HepG2 (cell line): ENCODE data around the gene ARHGAP9. TPM values are rescaled to one million over a fixed set of nuclear protein-coding genes. Genes with fewer than 3 reads are reported as not detected.

Experiments used
- CC2D1A ChIP-seq: sonication (generic); formaldehyde crosslinking; IDR thresholded peaks from 2 replicates; pipeline ENCODE4 v1.8.1; 2023; ENCODE audit warnings: mild to moderate bottlenecking, missing genetic modification reagents
- CCDC6 ChIP-seq: sonication (generic); formaldehyde crosslinking; IDR thresholded peaks from 2 replicates; pipeline ENCODE4 v1.8.1; 2022; ENCODE audit warnings: mild to moderate bottlenecking, missing genetic modification reagents, moderate library complexity
- CHCHD3 ChIP-seq: sonication (generic); formaldehyde crosslinking; IDR thresholded peaks from 2 replicates; pipeline ENCODE4 v1.8.0; 2022; ENCODE audit warnings: mild to moderate bottlenecking, missing genetic modification reagents, moderate library complexity
- DDIT3 ChIP-seq: sonication (generic); formaldehyde crosslinking; IDR thresholded peaks from 2 replicates; pipeline ENCODE4 v1.4.0; 2020; ENCODE audit warnings: mild to moderate bottlenecking, missing genetic modification reagents
- E2F5 ChIP-seq: sonication (generic); formaldehyde crosslinking; conservative IDR thresholded peaks from 2 replicates; pipeline ENCODE4 v1.4.0; 2020; ENCODE audit warnings: missing genetic modification reagents
- FOSL1 ChIP-seq: sonication (generic); formaldehyde crosslinking; IDR thresholded peaks from 2 replicates; pipeline ENCODE4 v1.9.0; 2021; ENCODE audit warnings: missing genetic modification reagents, borderline replicate concordance
- FOXA3 ChIP-seq: IDR thresholded peaks from 2 replicates; pipeline ENCODE4 v1.6.1; 2016; ENCODE audit warnings: missing genetic modification reagents, missing compliant biosample characterization
- HDAC6 ChIP-seq: fragments of 200-600 bp; sonication (generic); IDR thresholded peaks from 2 replicates; pipeline ENCODE4 v1.7.0; 2017; ENCODE audit warnings: mild to moderate bottlenecking, antibody characterized with exemption, low read length, low read depth
- ISL2 ChIP-seq: sonication (generic); formaldehyde crosslinking; IDR thresholded peaks from 2 replicates; pipeline ENCODE4 v1.5.0; 2020; ENCODE audit warnings: missing genetic modification reagents
- KDM1A ChIP-seq: IDR thresholded peaks from 2 replicates; pipeline ENCODE4 v1.6.1; 2016; ENCODE audit warnings: missing compliant biosample characterization
- KDM2A ChIP-seq: sonication (generic); formaldehyde crosslinking; IDR thresholded peaks from 2 replicates; pipeline ENCODE4 v1.4.0; 2020; ENCODE audit warnings: low read depth, missing genetic modification reagents, borderline replicate concordance
- MZF1 ChIP-seq: sonication (generic); formaldehyde crosslinking; IDR thresholded peaks from 2 replicates; pipeline ENCODE4 v1.8.1; 2023; ENCODE audit warnings: mild to moderate bottlenecking, missing genetic modification reagents, borderline replicate concordance
- NCOA2 ChIP-seq: sonication (generic); formaldehyde crosslinking; IDR thresholded peaks from 2 replicates; pipeline ENCODE4 v1.8.0; 2022; ENCODE audit warnings: inconsistent platforms
- SMAD1 ChIP-seq: sonication (generic); formaldehyde crosslinking; IDR thresholded peaks from 2 replicates; pipeline ENCODE4 v1.4.0; 2020; ENCODE audit warnings: missing genetic modification reagents, low read depth, mild to moderate bottlenecking, borderline replicate concordance
- SNAI1 ChIP-seq: sonication (generic); formaldehyde crosslinking; IDR thresholded peaks from 2 replicates; pipeline ENCODE4 v1.5.0; 2020; ENCODE audit warnings: mild to moderate bottlenecking, missing genetic modification reagents, borderline replicate concordance
- TERF1 ChIP-seq: sonication (generic); formaldehyde crosslinking; IDR thresholded peaks from 2 replicates; pipeline ENCODE4 v1.8.0; 2022; ENCODE audit warnings: mild to moderate bottlenecking, missing genetic modification reagents, moderate library complexity
- TRIM24 ChIP-seq: sonication (generic); formaldehyde crosslinking; IDR thresholded peaks from 2 replicates; pipeline ENCODE4 v1.8.0; 2022; ENCODE audit warnings: mild to moderate bottlenecking, missing genetic modification reagents
- ZNF160 ChIP-seq: sonication (generic); formaldehyde crosslinking; IDR thresholded peaks from 2 replicates; pipeline ENCODE4 v1.8.0; 2022; ENCODE audit warnings: mild to moderate bottlenecking, inconsistent platforms, missing genetic modification reagents
- ZNF317 ChIP-seq: sonication (generic); formaldehyde crosslinking; IDR thresholded peaks from 2 replicates; pipeline ENCODE4 v1.5.0; 2020; ENCODE audit warnings: mild to moderate bottlenecking, missing genetic modification reagents
- ZNF547 ChIP-seq: sonication (generic); formaldehyde crosslinking; IDR thresholded peaks from 2 replicates; pipeline ENCODE4 v1.5.1; 2020; ENCODE audit warnings: mild to moderate bottlenecking, missing genetic modification reagents
- ZNF552 ChIP-seq: sonication (generic); formaldehyde crosslinking; IDR thresholded peaks from 2 replicates; pipeline ENCODE4 v1.9.0; 2022; ENCODE audit warnings: missing genetic modification reagents, mild to moderate bottlenecking, borderline replicate concordance
- ZNF670 ChIP-seq: sonication (generic); formaldehyde crosslinking; IDR thresholded peaks from 2 replicates; pipeline ENCODE4 v1.8.0; 2022; ENCODE audit warnings: mild to moderate bottlenecking, missing genetic modification reagents, borderline replicate concordance
- ZNF766 ChIP-seq: sonication (generic); formaldehyde crosslinking; IDR thresholded peaks from 2 replicates; pipeline ENCODE4 v1.5.0; 2020; ENCODE audit warnings: missing genetic modification reagents, borderline replicate concordance
- polyA plus RNA-seq, 8 experiments: library from polyadenylated mRNA; depleted of rRNA in 3 of 8; stranded (reverse) in 7 of 8; unstranded in 1 of 8; fragments of >200 nt; fragmentation: Illumina TruSeq in 4 of 8; extraction: Trizol in 4 of 8; gene quantifications; 2 replicates each; pipeline versions ENCODE4 v1.2.1 to v1.2.3, GENCODE V29; 2011 to 2016; ENCODE audit warnings: low read depth in 4 of 8, missing spikeins in 1 of 8, mixed read lengths in 1 of 8; ENCODE audit not compliant: insufficient read depth in 1 of 8
- total RNA-seq, 5 experiments: library from RNA; depleted of rRNA; stranded (reverse); fragments of >200 nt; fragmentation: Illumina TruSeq; extraction: Trizol; gene quantifications; 2 replicates each; pipeline ENCODE4 v1.2.3, GENCODE V29; 2016; ENCODE audit warnings: low read depth in 1 of 5
- TF ChIP-seq, protein P1 (sequence below): conservative IDR thresholded peaks from 2 replicates; pipeline ENCODE4 v1.6.1; 2018; ENCODE audit warnings: missing genetic modification reagents
- TF ChIP-seq, protein P2 (sequence below): IDR thresholded peaks from 2 replicates; pipeline ENCODE4 v1.6.1; 2016
- TF ChIP-seq, protein P3 (sequence below): sonication (generic); formaldehyde crosslinking; IDR thresholded peaks from 2 replicates; pipeline ENCODE4 v1.8.1; 2023; ENCODE audit warnings: mild to moderate bottlenecking, moderate library complexity, missing genetic modification reagents

The ARHGAP9 gene
- total and polyA plus RNA-seq, 2 of the 13 experiments (the other 11 are each of a cell fraction or from before 2014, with no cell fraction given), result 0.18 to 1.2 TPM

DNA sequence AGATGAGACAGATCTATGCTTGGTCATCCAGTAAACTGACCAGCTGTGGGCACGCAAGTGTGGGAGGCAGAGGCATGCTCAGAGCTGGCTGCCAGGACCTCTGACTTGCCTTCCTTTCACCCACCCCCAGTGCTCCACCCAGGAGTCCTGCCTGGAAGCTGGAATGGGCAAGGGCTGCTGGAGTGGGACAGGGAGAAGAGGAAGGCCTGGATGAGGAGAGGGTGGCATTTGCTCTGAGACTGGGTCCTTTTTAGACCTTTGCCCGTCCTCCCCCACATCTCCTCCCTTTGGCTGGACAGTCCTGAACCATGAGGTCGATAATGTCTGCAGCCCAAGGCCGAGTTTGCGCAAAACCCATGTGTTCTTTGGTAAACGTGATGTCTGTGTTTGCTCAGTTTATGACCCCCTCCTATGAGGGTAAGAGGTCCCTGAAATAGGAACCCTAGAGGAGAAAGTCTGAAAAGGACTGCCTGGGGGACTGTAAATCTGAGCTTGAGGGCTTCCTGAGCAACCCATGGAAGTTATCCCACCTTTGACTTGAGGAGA lies 28.4 kb downstream of the ARHGAP9 start (continued):
- no peak for TF ChIP-seq ZNF766 (CRISPR knock-in tag)
- TF ChIP-seq TERF1 (CRISPR knock-in tag), result no peak
- TF ChIP-seq ZNF670 (CRISPR knock-in tag), result peak; percentile 82; the same call in 1 of the 2 replicates
- TF ChIP-seq ZNF317 (CRISPR knock-in tag), result 0 out of 2 replicates have a peak, but pooled peaks have one; percentile 23
- TF ChIP-seq, protein P1, sequence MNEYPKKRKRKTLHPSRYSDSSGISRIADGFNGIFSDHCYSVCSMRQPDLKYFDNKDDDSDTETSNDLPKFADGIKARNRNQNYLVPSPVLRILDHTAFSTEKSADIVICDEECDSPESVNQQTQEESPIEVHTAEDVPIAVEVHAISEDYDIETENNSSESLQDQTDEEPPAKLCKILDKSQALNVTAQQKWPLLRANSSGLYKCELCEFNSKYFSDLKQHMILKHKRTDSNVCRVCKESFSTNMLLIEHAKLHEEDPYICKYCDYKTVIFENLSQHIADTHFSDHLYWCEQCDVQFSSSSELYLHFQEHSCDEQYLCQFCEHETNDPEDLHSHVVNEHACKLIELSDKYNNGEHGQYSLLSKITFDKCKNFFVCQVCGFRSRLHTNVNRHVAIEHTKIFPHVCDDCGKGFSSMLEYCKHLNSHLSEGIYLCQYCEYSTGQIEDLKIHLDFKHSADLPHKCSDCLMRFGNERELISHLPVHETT, result peak; percentile 71; the same call in 1 of the 2 replicates
- no peak for TF ChIP-seq CC2D1A (CRISPR knock-in tag)
- 0 out of 2 replicates have a peak, but pooled peaks have one; percentile 70 for TF ChIP-seq ZNF552
- 0 out of 2 replicates have a peak, but pooled peaks have one; percentile 12 for TF ChIP-seq E2F5 (CRISPR knock-in tag)
- no peak for TF ChIP-seq ZNF160 (CRISPR knock-in tag)
- TF ChIP-seq HDAC6, result no peak
- TF ChIP-seq ZNF547 (CRISPR knock-in tag), result peak; percentile 52; the same call in 1 of the 2 replicates
- no peak for TF ChIP-seq CHCHD3 (CRISPR knock-in tag)
- peak; percentile 56; the same call in 1 of the 2 replicates for TF ChIP-seq SMAD1 (CRISPR knock-in tag)
- TF ChIP-seq NCOA2 (CRISPR knock-in tag), result peak; percentile 95
- TF ChIP-seq DDIT3, result 0 out of 2 replicates have a peak, but pooled peaks have one; percentile 54
- TF ChIP-seq, protein P2, sequence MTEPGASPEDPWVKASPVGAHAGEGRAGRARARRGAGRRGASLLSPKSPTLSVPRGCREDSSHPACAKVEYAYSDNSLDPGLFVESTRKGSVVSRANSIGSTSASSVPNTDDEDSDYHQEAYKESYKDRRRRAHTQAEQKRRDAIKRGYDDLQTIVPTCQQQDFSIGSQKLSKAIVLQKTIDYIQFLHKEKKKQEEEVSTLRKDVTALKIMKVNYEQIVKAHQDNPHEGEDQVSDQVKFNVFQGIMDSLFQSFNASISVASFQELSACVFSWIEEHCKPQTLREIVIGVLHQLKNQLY (CRISPR knock-in tag), result peak; percentile 97
- TF ChIP-seq KDM2A (CRISPR knock-in tag), result peak; percentile 76; the same call in 1 of the 2 replicates
- peak; percentile 88; the same call in 1 of the 2 replicates for TF ChIP-seq KDM1A (CRISPR knock-in tag)
- TF ChIP-seq FOSL1 (CRISPR knock-in tag), result no peak
- peak; percentile 85 for TF ChIP-seq ISL2 (CRISPR knock-in tag)
- TF ChIP-seq MZF1 (CRISPR knock-in tag), result no peak
- TF ChIP-seq CCDC6 (CRISPR knock-in tag), result 0 out of 2 replicates have a peak, but pooled peaks have one; percentile 42
- TF ChIP-seq FOXA3 (CRISPR knock-in tag), result peak; percentile 98
- no peak for TF ChIP-seq SNAI1 (CRISPR knock-in tag)
- 0 out of 2 replicates have a peak, but pooled peaks have one; percentile 77 for TF ChIP-seq TRIM24 (CRISPR knock-in tag)
- TF ChIP-seq, protein P3, sequence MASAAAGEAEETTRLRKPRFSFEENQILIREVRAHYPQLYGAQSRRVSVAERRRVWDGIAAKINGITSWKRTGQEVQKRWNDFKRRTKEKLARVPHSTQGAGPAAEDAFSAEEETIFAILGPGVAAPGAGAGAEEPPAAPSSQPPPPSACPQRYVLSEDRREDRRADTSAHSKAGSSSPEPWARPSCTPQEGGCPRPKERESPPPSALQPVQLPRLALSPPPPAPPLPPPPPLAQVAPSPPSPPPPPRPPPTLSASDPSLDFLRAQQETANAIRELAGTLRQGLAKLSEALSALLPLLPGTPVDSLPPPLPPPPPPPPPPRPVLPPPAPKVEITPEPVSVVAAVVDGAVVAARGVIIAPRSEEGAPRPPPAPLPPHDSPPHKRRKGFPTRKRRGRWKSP (CRISPR knock-in tag), result peak; percentile 91
